ENCODE measurements around the gene HNRNPA3. TPM values are rescaled to one million over a fixed set of nuclear protein-coding genes. Genes with fewer than 3 reads are reported as not detected.
"Not testable (repeated sequence)": the region's sequence is repeated elsewhere in the genome, so short reads cannot be mapped to it uniquely, and the experiment has no call there.

HNRNPA3 gene
- total RNA-seq, 4 donors from 2014 or later, result 32.6 to 55.9 (median 47.4) TPM

GRCh38 chr2:177265824-177266817 is 53.5 kb downstream of the HNRNPA3 start:
- WGBS, 2 donors, result 14 to 16% methylated on average over 4 of the region's 4 CpGs
- TF ChIP-seq CTCF (IDR thresholded peaks at IDR 0.05) (no peak), POLR2A (IDR thresholded peaks at IDR 0.05) (no peak)
- no peak overlapping the region for H3K4me3 ChIP-seq (ENCODE audit: low read depth, poor library complexity, severe bottlenecking)

GRCh38 chr2:177266955-177267354 is 54.4 kb downstream of the HNRNPA3 start:
- intact Hi-C loops (cut with DNase I; ENCODE audit: low total_unique reads); H3K4me3 ChIP-seq (ENCODE audit: low read depth, poor library complexity, severe bottlenecking); DNase-seq (ENCODE audit: low spot score in 2 of 2): not testable (repeated sequence)
- 60 to 64% methylated on average over 8 of the region's 8 CpGs for WGBS, 2 donors

More at GRCh38 chr2:177265824-177266817, 53.5 kb downstream of the HNRNPA3 start:
- no peak for DNase-seq (ENCODE audit: low spot score in 2 of 2)
- intact Hi-C loops (cut with DNase I; ENCODE audit: low total_unique reads), result no loop called here

DNA sequence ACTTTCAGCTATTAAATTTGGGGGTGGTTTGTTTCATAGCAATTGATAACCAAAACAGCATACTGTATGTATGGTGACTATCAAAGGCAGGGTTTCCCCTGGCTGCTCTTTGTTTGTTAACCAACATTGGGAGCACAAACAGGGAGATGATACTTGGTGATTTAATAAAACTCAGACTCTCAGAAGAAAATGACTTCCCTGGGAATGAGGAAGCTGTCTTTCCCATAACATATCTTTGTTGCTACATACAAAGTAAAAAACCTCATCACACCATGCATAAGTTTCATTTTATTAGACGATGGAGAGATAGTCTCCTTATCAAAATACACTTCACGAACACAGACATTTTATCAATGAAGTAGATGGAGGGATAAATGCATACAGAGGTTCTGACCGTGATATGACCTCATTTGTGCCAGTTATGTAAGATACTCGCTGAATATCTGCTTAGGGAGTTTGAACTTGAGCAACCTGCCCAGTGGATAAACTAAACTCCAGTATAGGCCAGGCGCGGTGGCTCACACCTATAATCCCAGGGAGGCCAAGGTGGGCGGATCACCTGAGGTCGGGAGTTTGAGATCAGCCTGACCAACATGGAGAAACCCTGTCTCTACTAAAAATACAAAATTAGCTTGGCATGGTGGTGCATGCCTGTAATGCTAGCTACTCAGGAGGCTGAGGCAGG is 55.7 kb downstream of the HNRNPA3 start:
- no peak overlapping the region for H3K4me3 ChIP-seq (ENCODE audit: low read depth, poor library complexity, severe bottlenecking)
- no peak for TF ChIP-seq CTCF (IDR thresholded peaks at IDR 0.05)
- WGBS, 2 donors, result 64 to 77% methylated on average over 8 of the region's 8 CpGs
- no peak for DNase-seq (ENCODE audit: low spot score in 2 of 2)
- intact Hi-C loops (cut with DNase I; ENCODE audit: low total_unique reads), result no loop called here

DNA sequence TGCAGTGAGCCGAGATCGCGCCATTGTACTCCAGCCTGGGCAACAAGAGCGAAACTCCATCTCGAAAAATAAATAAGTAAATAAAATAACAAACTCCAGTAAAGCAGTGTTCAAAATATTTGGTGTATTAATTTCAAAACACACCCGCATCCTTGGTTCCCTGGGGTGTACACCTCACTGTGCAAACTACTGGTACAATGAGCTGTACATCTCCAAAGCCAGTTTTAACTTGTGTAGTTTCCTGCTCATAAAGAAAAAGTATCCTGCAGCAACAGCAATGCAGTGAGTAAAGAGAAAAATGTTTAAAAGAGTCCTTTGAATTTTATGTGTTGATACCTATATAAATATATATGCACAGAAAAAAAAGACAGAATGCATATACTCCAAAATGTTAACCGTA is 56.3 kb downstream of the HNRNPA3 start:
- no peak overlapping the region for H3K4me3 ChIP-seq (ENCODE audit: low read depth, poor library complexity, severe bottlenecking)
- WGBS, 2 donors, result 91% methylated on average over 7 of the region's 7 CpGs
- intact Hi-C loops (cut with DNase I; ENCODE audit: low total_unique reads), result no loop called here
- DNase-seq (ENCODE audit: low spot score in 2 of 2), result no peak
- TF ChIP-seq CTCF (IDR thresholded peaks at IDR 0.05) (no peak), POLR2A (IDR thresholded peaks at IDR 0.05) (no peak)

DNA sequence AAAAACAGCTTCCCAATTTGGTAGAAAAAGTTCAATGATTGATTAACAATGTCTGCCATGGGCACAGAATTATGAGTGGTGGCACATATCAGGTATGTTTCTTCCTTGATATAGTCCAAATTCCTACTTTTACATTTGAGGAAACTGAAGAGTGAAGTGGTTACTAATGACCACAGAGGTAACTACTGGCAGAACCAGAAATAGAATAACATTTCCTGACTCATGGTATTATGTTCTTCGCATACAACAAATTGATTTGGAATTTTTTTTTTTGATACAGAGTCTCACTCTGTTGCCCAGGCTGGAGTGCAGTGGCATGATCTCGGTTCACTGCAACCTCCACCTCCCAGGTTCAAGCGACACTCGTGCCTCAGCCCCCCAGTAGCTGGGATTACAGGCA is 57.9 kb downstream of the HNRNPA3 start:
- WGBS, 2 donors, result 76% methylated on average over 4 of the region's 4 CpGs
- H3K4me3 ChIP-seq (ENCODE audit: low read depth, poor library complexity, severe bottlenecking), result no peak overlapping the region
- intact Hi-C loops (cut with DNase I; ENCODE audit: low total_unique reads), result no loop called here

More for the DNA sequence above, 57.9 kb downstream of the HNRNPA3 start:
- no peak for DNase-seq (ENCODE audit: low spot score in 2 of 2)
- TF ChIP-seq CTCF (IDR thresholded peaks at IDR 0.05) (no peak), POLR2A (IDR thresholded peaks at IDR 0.05) (no peak)
